GM18508 (cell line): ENCODE data around the gene GNAT3.

Experiments used
- ATAC-seq: cut with Tn5 transposase; IDR thresholded peaks from one replicate; pipeline ENCODE4 v1.9.1; 2021; ENCODE audit warnings: moderate number of reproducible peaks; ENCODE audit not compliant: insufficient read depth, unreplicated experiment

The GNAT3 gene

GRCh38 chr7:80428161-80429054, 83.5 kb downstream of the GNAT3 start:
- ATAC-seq: no peak

- ATAC-seq: no peak
Observed at GRCh38 chr7:80427218-80427617, 84.6 kb downstream of the GNAT3 start.

DNA sequence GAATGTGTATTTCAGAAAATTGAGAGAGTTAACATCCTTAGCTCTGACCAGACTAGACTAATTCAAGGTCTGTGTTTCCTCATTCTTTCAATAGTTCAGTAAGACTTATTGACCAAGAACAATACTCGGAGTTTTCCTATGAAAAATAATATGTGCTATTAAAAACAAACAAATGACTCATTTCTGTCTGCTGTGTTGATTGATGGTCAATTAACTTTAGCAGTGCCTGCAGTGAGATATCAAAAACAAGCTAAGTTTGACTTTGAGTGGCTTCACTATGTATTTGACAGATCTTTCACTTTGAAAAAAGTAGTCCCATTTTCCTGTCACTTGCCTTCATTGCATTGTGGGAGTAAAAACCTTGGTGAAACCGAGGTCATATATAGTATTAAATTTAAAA, 91.0 kb downstream of the GNAT3 start:
- ATAC-seq: no peak

GRCh38 chr7:80417211-80417793, 94.6 kb downstream of the GNAT3 start:
- no peak for ATAC-seq

- no peak for ATAC-seq
Observed at GRCh38 chr7:80415522-80415921, 96.3 kb downstream of the GNAT3 start.

- ATAC-seq: no peak
Observed at GRCh38 chr7:80415114-80415513, 96.8 kb downstream of the GNAT3 start.

GRCh38 chr7:80414331-80414730, 97.5 kb downstream of the GNAT3 start:
- ATAC-seq: no peak

GRCh38 chr7:80413383-80413945, 98.4 kb downstream of the GNAT3 start:
- no peak for ATAC-seq

DNA sequence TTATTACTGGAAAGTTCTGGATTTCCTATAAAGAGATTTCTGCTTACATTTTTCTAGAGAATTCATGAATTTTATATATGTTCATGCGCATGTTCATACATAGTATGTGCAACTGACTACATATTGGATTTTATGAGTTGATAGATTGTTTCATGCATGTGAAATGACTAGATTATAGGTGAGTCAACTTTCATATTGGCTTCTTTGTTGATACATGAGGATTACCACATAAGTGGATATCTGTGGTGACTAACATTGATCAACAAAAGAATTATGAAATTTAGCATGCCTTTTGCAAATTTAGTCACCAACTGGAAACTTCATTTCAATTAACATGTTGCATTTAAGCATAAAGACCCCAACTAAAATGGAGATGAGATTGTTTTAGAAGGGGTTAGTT, 99.0 kb downstream of the GNAT3 start:
- ATAC-seq: no peak

DNA sequence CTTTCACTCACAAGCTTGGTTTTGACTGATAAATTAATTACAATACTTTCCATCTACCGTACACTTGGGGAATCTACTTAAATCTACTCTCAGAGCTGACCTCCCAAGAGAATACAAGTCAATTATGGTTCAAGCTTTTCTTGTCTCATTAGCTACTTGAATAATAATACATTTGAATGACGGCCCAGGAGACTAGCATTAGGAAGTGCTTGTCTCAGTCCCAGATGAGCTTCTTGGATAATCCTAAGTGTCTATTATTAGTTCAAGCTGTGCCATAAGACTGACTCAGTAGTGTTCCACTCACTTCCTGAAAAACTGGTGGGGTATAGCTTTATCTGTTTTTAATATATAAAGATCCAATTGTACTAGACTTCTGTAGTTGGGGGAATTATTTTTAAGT, 100.2 kb downstream of the GNAT3 start:
- ATAC-seq: no peak

DNA sequence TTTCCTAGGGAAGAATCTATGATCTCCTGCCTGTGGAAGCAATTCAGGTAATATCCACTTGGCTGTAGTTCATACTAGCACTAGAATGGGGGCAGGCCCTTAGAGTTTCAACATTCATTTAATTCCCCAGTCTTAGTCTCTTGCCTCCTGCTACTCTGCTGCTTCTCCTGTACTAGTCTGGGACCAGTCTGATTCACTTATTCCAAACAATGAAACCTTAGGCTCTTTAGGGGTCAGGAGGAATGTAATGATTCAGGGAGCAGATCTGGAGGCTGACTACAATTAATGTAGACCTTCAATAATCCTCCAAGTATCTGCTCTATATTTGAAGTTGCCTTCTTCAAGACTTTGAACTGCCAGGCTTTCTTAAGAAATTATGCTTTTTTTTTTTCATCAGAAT, 101.8 kb downstream of the GNAT3 start:
- ATAC-seq: no peak
